Endothelial cell of umbilical vein (primary cell): Measurements from ENCODE around the gene LRP2. TPM values are rescaled to one million over a fixed set of nuclear protein-coding genes. Genes with fewer than 3 reads are reported as not detected.
A peak's percentile ranks its signal among the peaks of the same experiment; 100 is the strongest.

Experiments
- BruUV-seq: library from RNA; stranded (reverse); fragments of 400-500 nt; replicated peaks from 2 replicates; lab custom pipeline; 2021; lab: Mats Ljungman, UMichigan
- CTCF ChIA-PET: fragments of 300-600, 350-600 bp; sonication (Branson Sonifier 250); formaldehyde crosslinking; loops from one replicate; lab custom pipeline; 2021; ENCODE audit warnings: antibody characterized with exemption, inconsistent platforms; lab: Charles Lee
- POLR2A ChIA-PET: fragments of 300-600, 350-600 bp; sonication (Branson Sonifier 250); formaldehyde crosslinking; loops from one replicate; lab custom pipeline; 2021; ENCODE audit warnings: antibody characterized with exemption, inconsistent platforms; lab: Charles Lee
- DNase-seq: peaks from one replicate; pipeline ENCODE4 v3.0.0-alpha.2; 2011; ENCODE audit warnings: low read depth, low spot score
- FAIRE-seq: peaks from 2 replicates; lab custom pipeline; 2011; peaks lifted over from hg19 to GRCh38; lab: Jason Lieb, UNC
- H2AFZ ChIP-seq: 2 replicates; pipeline ENCODE4 v1.6.0; 2012; ENCODE audit warnings: low read depth, low read length, control low read depth, inconsistent platforms
- H3K27ac ChIP-seq: 2 replicates; pipeline ENCODE4 v1.5.1; 2011; ENCODE audit warnings: low read depth, mild to moderate bottlenecking, control low read depth, low read length, moderate library complexity; ENCODE audit not compliant: insufficient read depth
- H3K27me3 ChIP-seq, 2 experiments: 2 replicates each; pipeline versions ENCODE4 v1.6.0 to v1.6.1; 2011; ENCODE audit warnings: low read length in 2 of 2, mixed read lengths in 1 of 2; ENCODE audit not compliant: control insufficient read depth in 2 of 2, insufficient read depth in 2 of 2
- H3K36me3 ChIP-seq, 2 experiments: 2 replicates in 1 of 2; 3 replicates in 1 of 2; pipeline ENCODE4 v1.5.1; 2011; ENCODE audit warnings: low read length in 2 of 2, mild to moderate bottlenecking in 1 of 2, moderate library complexity in 1 of 2; ENCODE audit not compliant: control insufficient read depth in 2 of 2, insufficient read depth in 2 of 2; ENCODE audit errors: extremely low read depth in 1 of 2
- H3K4me1 ChIP-seq: 3 replicates; pipeline ENCODE4 v1.5.1; 2011; ENCODE audit warnings: mild to moderate bottlenecking, low read length; ENCODE audit not compliant: control insufficient read depth, insufficient read depth; ENCODE audit errors: extremely low read depth
- H3K4me2 ChIP-seq: 2 replicates; pipeline ENCODE4 v1.6.1; 2011; ENCODE audit warnings: low read length, control low read depth, mixed read lengths; ENCODE audit not compliant: insufficient read depth
- H3K4me3 ChIP-seq, 3 experiments: fragments of 200-600 bp in 1 of 3; sonication (generic), shearing (Covaris generic) in 1 of 3; replicated peaks in 1 of 3; 2 replicates each; pipeline ENCODE4 v1.5.1; 2011 to 2016; ENCODE audit warnings: control low read depth in 3 of 3, low read length in 3 of 3, mild to moderate bottlenecking in 2 of 3, inconsistent platforms in 1 of 3, low read depth in 1 of 3, moderate library complexity in 1 of 3; ENCODE audit not compliant: insufficient read depth in 1 of 3
- H3K79me2 ChIP-seq: 2 replicates; pipeline ENCODE4 v1.6.0; 2012; ENCODE audit warnings: low read length, inconsistent platforms; ENCODE audit not compliant: control insufficient read depth, insufficient read depth
- H3K9ac ChIP-seq: replicated peaks from 2 replicates; pipeline ENCODE3; 2011; ENCODE audit warnings: low read length, control low read depth; ENCODE audit not compliant: insufficient read depth; ENCODE audit errors: extremely low read depth
- H3K9me1 ChIP-seq: replicated peaks from 3 replicates; pipeline ENCODE4 v1.6.0; 2011; ENCODE audit warnings: mild to moderate bottlenecking, low read length; ENCODE audit not compliant: control insufficient read depth, insufficient read depth; ENCODE audit errors: extremely low read depth
- H3K9me3 ChIP-seq: replicated peaks from 2 replicates; pipeline ENCODE4 v1.5.1; 2012; ENCODE audit warnings: low read length, inconsistent platforms; ENCODE audit not compliant: control insufficient read depth, insufficient read depth
- H4K20me1 ChIP-seq: replicated peaks from 2 replicates; pipeline ENCODE3; 2011; ENCODE audit warnings: mild to moderate bottlenecking, low read length; ENCODE audit not compliant: control insufficient read depth, insufficient read depth; ENCODE audit errors: extremely low read depth
- CTCF ChIP-seq, 2 donors: IDR thresholded peaks; 1 replicate in 1 of 2; 2 replicates in 1 of 2; pipeline ENCODE4 v1.5.1; 2011; ENCODE audit warnings: low read length in 2 of 2, mild to moderate bottlenecking in 2 of 2, moderate library complexity in 2 of 2, control low read depth in 1 of 2, inconsistent platforms in 1 of 2, low read depth in 1 of 2; ENCODE audit not compliant: insufficient read depth in 1 of 2; ENCODE audit errors: extremely low read depth in 1 of 2
- EZH2 ChIP-seq: IDR thresholded peaks from 2 replicates; pipeline ENCODE4 v1.6.1; 2012; ENCODE audit warnings: borderline replicate concordance, low read depth, mild to moderate bottlenecking, moderate library complexity, low read length, inconsistent platforms; ENCODE audit not compliant: severe bottlenecking
- FOS ChIP-seq: IDR thresholded peaks from 2 replicates; pipeline ENCODE4 v1.6.1; 2011; ENCODE audit warnings: mild to moderate bottlenecking, low read length, moderate library complexity, borderline replicate concordance; ENCODE audit not compliant: insufficient read depth
- GATA2 ChIP-seq: IDR thresholded peaks from 2 replicates; pipeline ENCODE4 v1.7.0; 2011; ENCODE audit warnings: low read depth, mild to moderate bottlenecking, moderate library complexity, mixed read lengths, low read length; ENCODE audit not compliant: insufficient read length, insufficient read depth
- dilution Hi-C: fragments of 300-500 bp; cut with MboI; formaldehyde crosslinking; loops from one replicate; pipeline ENCODE4 v1.15.0; 2019; ENCODE audit warnings: low sequenced_read_pairs; ENCODE audit not compliant: extremely low pct_ligation_motif_present
- intact Hi-C: fragments of 100-400 bp; cut with micrococcal nuclease; formaldehyde crosslinking; loops from one replicate; pipeline ENCODE4 v1.10.0; 2022
- polyA plus RNA-seq, 4 experiments: library from polyadenylated mRNA; depleted of rRNA in 3 of 4; stranded (reverse) in 3 of 4; unstranded in 1 of 4; fragments of >200 nt; gene quantifications; 2 replicates each; pipeline versions ENCODE4 v1.2.1 to v1.2.3, GENCODE V29; 2011 to 2012; ENCODE audit warnings: missing spikeins in 1 of 4
- total RNA-seq: library from RNA; stranded (reverse); gene quantifications from 2 replicates; pipeline ENCODE4 v1.2.3, GENCODE V29; 2021
- TF ChIP-seq, protein P1 (sequence below): IDR thresholded peaks from 2 replicates; pipeline ENCODE4 v1.6.1; 2011; ENCODE audit not compliant: insufficient read depth, insufficient read length

LRP2 gene
- total and polyA plus RNA-seq, 2 donors (not counting 3 experiments of a cell fraction or from before 2014, with no cell fraction given), result not detected

- no TSS peak for BruUV-seq
- dilution Hi-C loops (no loop called here), intact Hi-C loops (loop anchor here (5.0 kb wide), 1 partner anchor 372 kb away; no protein-coding TSS in a partner anchor)
- DNase-seq (no peak), FAIRE-seq (no peak)
- ChIA-PET CTCF (interaction anchor here (1.3 to 8.5 kb wide), 4 partner anchors 13 to 78 kb away, joined by 3 to 217 read pairs (median 48); no protein-coding TSS in a partner anchor), POLR2A (no interaction called here)
- TF ChIP-seq EZH2, result no peak
- H3K4me3 ChIP-seq, result no peak overlapping the region
- no peaks in the 10 kb centered on the region for H3K27me3 ChIP-seq
- no peak overlapping the region for H3K9ac ChIP-seq
- H3K4me1 ChIP-seq, result no peaks in the 10 kb centered on the region
- H2AFZ ChIP-seq, result no peak overlapping the region
- no peaks in the 10 kb centered on the region for H3K36me3 ChIP-seq
- no peaks in the 10 kb centered on the region for H4K20me1 ChIP-seq
- no peaks in the 10 kb centered on the region for H3K79me2 ChIP-seq
- H3K4me2 ChIP-seq, result no peak overlapping the region
- H3K9me1 ChIP-seq, result no peaks in the 10 kb centered on the region
- no peak overlapping the region for H3K27ac ChIP-seq
- no peaks in the 10 kb centered on the region for H3K9me3 ChIP-seq
These were observed 218.3 kb downstream of the LRP2 start for GRCh38 chr2:169143998-169144397.

- CTCF ChIA-PET, result interaction anchor here (0.6 to 8.5 kb wide), 32 partner anchors 8 to 197 kb away, joined by 3 to 217 read pairs (median 4); no protein-coding TSS in a partner anchor
- peak; percentile 82 for FAIRE-seq
- DNase-seq, result peak; percentile 58
These were observed 220.5 kb downstream of the LRP2 start for GRCh38 chr2:169141713-169142352.

More at GRCh38 chr2:169141713-169142352, 220.5 kb downstream of the LRP2 start:
- H3K4me3 ChIP-seq, result no peak overlapping the region
- TF ChIP-seq GATA2 (no peak), FOS (no peak), CTCF (IDR thresholded peaks at IDR 0.05; ENCODE audit: extremely low read depth in 1 of 2, insufficient read depth in 1 of 2, low read depth in 1 of 2, low read length in 2 of 2) (peak; percentile 85 to 90)
- TF ChIP-seq, protein P1, sequence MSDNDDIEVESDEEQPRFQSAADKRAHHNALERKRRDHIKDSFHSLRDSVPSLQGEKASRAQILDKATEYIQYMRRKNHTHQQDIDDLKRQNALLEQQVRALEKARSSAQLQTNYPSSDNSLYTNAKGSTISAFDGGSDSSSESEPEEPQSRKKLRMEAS, result no peak
- no peak overlapping the region for H3K27ac ChIP-seq
- no peak overlapping the region for H3K9ac ChIP-seq
- H3K27me3 ChIP-seq, result no peaks in the 10 kb centered on the region
- POLR2A ChIA-PET, result no interaction called here
- H3K4me2 ChIP-seq, result no peak overlapping the region
- H3K4me1 ChIP-seq, result peaks cover 3% of the 10 kb centered on the region
- H3K9me3 ChIP-seq, result no peaks in the 10 kb centered on the region
- dilution Hi-C loops, result no loop called here
- no peaks in the 10 kb centered on the region for H4K20me1 ChIP-seq
- no peak overlapping the region for H2AFZ ChIP-seq
- H3K9me1 ChIP-seq, result no peaks in the 10 kb centered on the region
- no TSS peak for BruUV-seq
- intact Hi-C loops, result loop anchor here (1.0 to 5.0 kb wide), 5 partner anchors 32 to 370 kb away; no protein-coding TSS in a partner anchor
- H3K36me3 ChIP-seq, result no peaks in the 10 kb centered on the region
- no peaks in the 10 kb centered on the region for H3K79me2 ChIP-seq
